ENCODE measurements around the gene TOM1L2. TPM values are rescaled to one million over a fixed set of nuclear protein-coding genes. Genes with fewer than 3 reads are reported as not detected.

Gene TOM1L2
- total and polyA plus RNA-seq, 11 donors = 122 to 345 (median 247) TPM

- H3K27ac ChIP-seq = peak overlapping the region; percentile 43 to 88 (median 83)
- no peak for ATAC-seq
- TF ChIP-seq POLR2A (IDR thresholded peaks at IDR 0.05) (no peak), CTCF (IDR thresholded peaks at IDR 0.05) (no peak)
- H3K27me3 ChIP-seq = no peaks in the 10 kb centered on the region
- H3K9me3 ChIP-seq = no peaks in the 10 kb centered on the region
- peaks cover 20 to 71% (median 38%) of the 10 kb centered on the region in 12 donors for H3K4me1 ChIP-seq
- intact Hi-C loops (cut with DNase I) = loop anchor here in 1 of 10 donors (5.0 kb wide), 1 partner anchor 147 kb away; the partner anchor contains the start of genes DRC3 and TOM1L2
- H3K4me3 ChIP-seq = no peak overlapping the region
- H3K36me3 ChIP-seq = peaks cover 0 to 5% (median 2%) of the 10 kb centered on the region in 9 donors
- 38 to 54% (median 45%) methylated on average over 13 to 14 of the region's 14 CpGs for WGBS, 4 donors
- no peak for DNase-seq
Observed at GRCh38 chr17:17824783-17825614, 147.2 kb downstream of the TOM1L2 start.

GRCh38 chr17:17824119-17824782, 147.9 kb downstream of the TOM1L2 start:
- no peak for DNase-seq
- H3K4me1 ChIP-seq = peaks cover 26 to 79% (median 40%) of the 10 kb centered on the region in 12 donors
- peaks cover 0 to 13% (median 6%) of the 10 kb centered on the region in 9 donors for H3K36me3 ChIP-seq
- intact Hi-C loops (cut with DNase I) = loop anchor here in 1 of 10 donors (5.0 kb wide), 1 partner anchor 148 kb away; the partner anchor contains the start of genes DRC3 and TOM1L2
- TF ChIP-seq POLR2A (IDR thresholded peaks at IDR 0.05) (no peak), CTCF (IDR thresholded peaks at IDR 0.05) (no peak)
- 1 to 24% (median 19%) methylated on average over 8 to 11 of the region's 11 CpGs for WGBS, 4 donors
- no peaks in the 10 kb centered on the region for H3K27me3 ChIP-seq
- H3K4me3 ChIP-seq = peak overlapping the region in 11 of 12 donors; percentile 22 to 69 (median 57)
- H3K27ac ChIP-seq = peak overlapping the region; percentile 43 to 88 (median 83)
- no peaks in the 10 kb centered on the region for H3K9me3 ChIP-seq
- peak in 2 of 4 donors; percentile 1 to 3 for ATAC-seq

- peak; percentile 86 to 93 (median 88) for DNase-seq
- TF ChIP-seq POLR2A (IDR thresholded peaks at IDR 0.05) = no peak
- Histone ChIP-seq H3K9me3 (no peaks in the 10 kb centered on the region), H3K36me3 (peaks cover 0 to 20% (median 13%) of the 10 kb centered on the region in 9 donors), H3K27ac (peak overlapping the region; percentile 43 to 88 (median 83)), H3K27me3 (no peaks in the 10 kb centered on the region), H3K4me3 (peak overlapping the region in 11 of 12 donors; percentile 22 to 69 (median 57)), H3K4me1 (peaks cover 26 to 83% (median 42%) of the 10 kb centered on the region in 12 donors)
- intact Hi-C loops (cut with DNase I) = loop anchor here in 2 of 10 donors (2.0 to 5.0 kb wide), 2 partner anchors 13 to 149 kb away; partner anchors contain the start of genes DRC3 (in 1 of the 2), SREBF1 (in 1 of the 2) and TOM1L2 (in 1 of the 2)
- WGBS, 4 donors = 0 to 5% (median 2%) methylated on average over 13 to 69 of the region's 69 CpGs
- peak; percentile 83 to 90 (median 90) for ATAC-seq
Observed at GRCh38 chr17:17823433-17824118, 148.6 kb downstream of the TOM1L2 start.

GRCh38 chr17:17822616-17823015, 149.6 kb downstream of the TOM1L2 start:
- Histone ChIP-seq H3K27me3 (no peaks in the 10 kb centered on the region), H3K4me1 (peaks cover 26 to 83% (median 45%) of the 10 kb centered on the region in 12 donors), H3K4me3 (peak overlapping the region in 10 of 12 donors; percentile 13 to 69 (median 58)), H3K27ac (peak overlapping the region in 9 of 12 donors; percentile 26 to 87 (median 43)), H3K36me3 (peaks cover 0 to 27% (median 19%) of the 10 kb centered on the region in 9 donors), H3K9me3 (no peaks in the 10 kb centered on the region)
- TF ChIP-seq CTCF (IDR thresholded peaks at IDR 0.05) = no peak
- TF ChIP-seq POLR2A (IDR thresholded peaks at IDR 0.05) = no peak
- no peak for ATAC-seq
- intact Hi-C loops (cut with DNase I) = loop anchor here in 2 of 10 donors (2.0 to 5.0 kb wide), 2 partner anchors 14 to 150 kb away; partner anchors contain the start of genes DRC3 (in 1 of the 2), SREBF1 (in 1 of the 2) and TOM1L2 (in 1 of the 2)
- DNase-seq = no peak
- WGBS, 4 donors = 50 to 67% (median 59%) methylated on average over 3 of the region's 3 CpGs

Measured in heart left ventricle (tissue), 16 donors.